ENCODE results near the gene UNK. TPM values are rescaled to one million over a fixed set of nuclear protein-coding genes. Genes with fewer than 3 reads are reported as not detected.

Gene UNK
- total RNA-seq, 1 experiment from 2014 or later, result 35.4 TPM

GRCh38 chr17:75753514-75754377 is 30.9 kb upstream of the UNK start:
- DNase-seq (ENCODE audit: low spot score) (peak; percentile 85), ATAC-seq (peak; percentile 58)
- POLR2A ChIA-PET, result interaction anchor here (0.7 to 1.6 kb wide), 8 partner anchors 11 to 87 kb away, joined by 3 to 13 read pairs (median 4); partner anchors contain the start of genes GALK1, ITGB4, RECQL5 and SAP30BP
- Mint-ChIP-seq H3K27ac (no peak overlapping the region), H3K36me3 (no peaks in the 10 kb centered on the region), H3K9me3 (no peaks in the 10 kb centered on the region), H3K27me3 (ENCODE audit: low read depth) (peaks cover 8% of the 10 kb centered on the region), H3K4me3 (peak overlapping the region; percentile 56), H3K4me1 (peaks cover 9% of the 10 kb centered on the region)
- CTCF ChIA-PET, result interaction anchor here (0.6 to 9.4 kb wide), 88 partner anchors 8 to 513 kb away, joined by 3 to 318 read pairs (median 5); partner anchors contain the start of genes ACOX1, GALK1, GGA3 and ITGB4
- TF ChIP-seq CTCF (IDR thresholded peaks at IDR 0.05) (0 out of 2 replicates have a peak, but pooled peaks have one; percentile 14), SP1 (CRISPR knock-in tag; conservative IDR thresholded peaks at IDR 0.05) (peak; percentile 74), IRF2 (CRISPR knock-in tag; IDR thresholded peaks at IDR 0.05; ENCODE audit: borderline replicate concordance, low read depth) (no peak), ZNF423 (CRISPR knock-in tag; IDR thresholded peaks at IDR 0.05) (peak; percentile 69), NFYB (CRISPR knock-in tag; conservative IDR thresholded peaks at IDR 0.05; ENCODE audit: low read depth) (no peak), SMAD3 (CRISPR knock-in tag; IDR thresholded peaks at IDR 0.05; ENCODE audit: borderline replicate concordance) (no peak), E2F5 (CRISPR knock-in tag; IDR thresholded peaks at IDR 0.05) (peak; percentile 74; the same call in 1 of the 2 replicates), SOX15 (CRISPR knock-in tag; IDR thresholded peaks at IDR 0.05) (no peak), CREB1 (CRISPR knock-in tag; IDR thresholded peaks at IDR 0.05) (no peak), ESRRA (CRISPR knock-in tag; IDR thresholded peaks at IDR 0.05; ENCODE audit: borderline replicate concordance) (peak; percentile 35; the same call in 1 of the 2 replicates), USF1 (CRISPR knock-in tag; IDR thresholded peaks at IDR 0.05) (peak; percentile 96), ATF2 (CRISPR knock-in tag; IDR thresholded peaks at IDR 0.05; ENCODE audit: borderline replicate concordance, low read depth) (no peak), ZNF671 (CRISPR knock-in tag; IDR thresholded peaks at IDR 0.05) (no peak), TCF7 (CRISPR knock-in tag; IDR thresholded peaks at IDR 0.05; ENCODE audit: low read depth) (no peak; the same call in 1 of the 2 replicates), FOXP4 (CRISPR knock-in tag; IDR thresholded peaks at IDR 0.05) (peak; percentile 86), ZNF219 (CRISPR knock-in tag; IDR thresholded peaks at IDR 0.05; ENCODE audit: borderline replicate concordance) (no peak), RORB (CRISPR knock-in tag; IDR thresholded peaks at IDR 0.05) (no peak), ELF4 (CRISPR knock-in tag; IDR thresholded peaks at IDR 0.05; ENCODE audit: low read depth) (no peak), TEAD4 (CRISPR knock-in tag; IDR thresholded peaks at IDR 0.05) (no peak), ZNF121 (CRISPR knock-in tag; IDR thresholded peaks at IDR 0.05) (no peak), NFE2L1 (CRISPR knock-in tag; IDR thresholded peaks at IDR 0.05) (peak; percentile 28; the same call in 1 of the 2 replicates), USF2 (CRISPR knock-in tag; IDR thresholded peaks at IDR 0.05) (peak; percentile 98), GABPB1 (CRISPR knock-in tag; IDR thresholded peaks at IDR 0.05) (no peak), GTF2I (CRISPR knock-in tag; conservative IDR thresholded peaks at IDR 0.05) (no peak), RELA (CRISPR knock-in tag; IDR thresholded peaks at IDR 0.05; ENCODE audit: borderline replicate concordance) (no peak), CREM (CRISPR knock-in tag; IDR thresholded peaks at IDR 0.05) (peak; percentile 61; the same call in 1 of the 2 replicates), JAZF1 (CRISPR knock-in tag; IDR thresholded peaks at IDR 0.05) (no peak), NR3C1 (CRISPR knock-in tag; conservative IDR thresholded peaks at IDR 0.05; ENCODE audit: low read depth) (no peak), FOXK1 (CRISPR knock-in tag; IDR thresholded peaks at IDR 0.05) (0 out of 2 replicates have a peak, but pooled peaks have one; percentile 19), GRHL2 (CRISPR knock-in tag; IDR thresholded peaks at IDR 0.05; ENCODE audit: insufficient replicate concordance, severe bottlenecking) (no peak), MAX (CRISPR knock-in tag; IDR thresholded peaks at IDR 0.05) (peak; percentile 75; the same call in 1 of the 2 replicates)

Measured in WTC11 (cell line).